Prostate gland (tissue), 2 donors: ENCODE results near the gene PNISR. TPM values are rescaled to one million over a fixed set of nuclear protein-coding genes. Genes with fewer than 3 reads are reported as not detected.

ENCODE experiments used
- DNase-seq: peaks from one replicate; pipeline ENCODE4 v3.0.0-alpha.2; 2019; ENCODE audit warnings: low spot score
- H3K27ac ChIP-seq, 2 donors: fragments of 200-600 bp; sonication (generic); 2 replicates each; pipeline ENCODE4 v1.5.1; 2017 to 2019
- H3K27me3 ChIP-seq: fragments of 200-600 bp; sonication (generic); replicated peaks from 2 replicates; pipeline ENCODE4 v1.5.1; 2019; ENCODE audit not compliant: insufficient read depth
- H3K36me3 ChIP-seq, 2 donors: fragments of 200-600 bp; sonication (generic); 1 replicate in 1 of 2; 2 replicates in 1 of 2; pipeline versions ENCODE4 v1.5.1 to v1.8.1; 2017 to 2019
- H3K4me1 ChIP-seq: fragments of 200-600 bp; sonication (generic); replicated peaks from 2 replicates; pipeline ENCODE4 v1.5.1; 2019
- H3K4me3 ChIP-seq, 2 donors: fragments of 200-600 bp; sonication (generic); 2 replicates each; pipeline ENCODE4 v1.5.1; 2017 to 2019
- H3K9me3 ChIP-seq: fragments of 200-600 bp; sonication (generic); 2 replicates; pipeline ENCODE4 v1.5.1; 2017
- CTCF ChIP-seq, 4 experiments: fragments of 200-600 bp in 2 of 4; fragments of 450-650 bp in 2 of 4; sonication (generic) in 2 of 4; IDR thresholded peaks; 1 replicate in 3 of 4; 2 replicates in 1 of 4; pipeline ENCODE4 v1.5.1; 2016 to 2019; ENCODE audit warnings: antibody characterized with exemption in 4 of 4, mild to moderate bottlenecking in 2 of 4, moderate library complexity in 2 of 4
- POLR2A ChIP-seq: fragments of 450-650 bp; IDR thresholded peaks from one replicate; pipeline ENCODE4 v1.6.1; 2016; ENCODE audit warnings: antibody characterized with exemption, mild to moderate bottlenecking
- POLR2AphosphoS5 ChIP-seq: sonication (generic); formaldehyde crosslinking; IDR thresholded peaks from one replicate; pipeline ENCODE4 v1.6.1; 2017; ENCODE audit warnings: antibody characterized with exemption
- WGBS: methylation state at CpG from one replicate; pipeline ENCODE4 v1.1.5; 2018; 5-methylcytosine and 5-hydroxymethylcytosine counted together
- intact Hi-C: fragments of 100-400 bp; cut with DNase I; formaldehyde crosslinking; loops from one replicate; pipeline ENCODE4 v1.14.2; 2022
- total RNA-seq, 2 donors: library from RNA; depleted of rRNA; stranded (reverse); fragments of >200 nt; gene quantifications; one replicate each; pipeline ENCODE4 v1.1.0, GENCODE V29; 2016

Gene PNISR
- total RNA-seq, 2 donors from 2014 or later: 62.0 to 161 TPM

DNA sequence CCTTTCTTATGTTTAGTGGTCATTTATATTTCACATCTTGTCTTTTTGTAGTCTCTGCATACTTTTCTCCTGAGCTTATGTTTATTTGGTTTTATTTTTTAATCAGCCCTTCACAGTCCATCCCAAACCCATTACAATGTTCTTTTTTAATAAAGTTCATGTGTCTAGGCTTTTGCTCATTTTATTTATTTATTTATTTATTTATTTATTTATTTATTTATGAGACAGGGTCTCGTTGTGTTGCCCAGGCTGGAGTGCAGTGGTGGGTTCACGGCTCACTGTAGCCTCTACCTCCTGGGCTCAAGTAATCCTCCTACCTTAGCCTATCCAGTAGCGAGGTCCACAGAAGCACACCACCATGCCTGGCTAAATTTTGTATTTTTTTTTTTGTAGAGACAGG lies 34.2 kb downstream of the PNISR start:
- 91% methylated on average over 3 of the region's 3 CpGs for WGBS
- DNase-seq: no peak
- Histone ChIP-seq H3K27ac (no peak overlapping the region), H3K9me3 (no peaks in the 10 kb centered on the region), H3K4me3 (no peak overlapping the region), H3K36me3 (no peaks in the 10 kb centered on the region), H3K4me1 (peaks cover 3% of the 10 kb centered on the region), H3K27me3 (no peaks in the 10 kb centered on the region)
- TF ChIP-seq POLR2A: no peak
- TF ChIP-seq CTCF (IDR thresholded peaks at IDR 0.05): no peak
- TF ChIP-seq POLR2AphosphoS5: no peak
- intact Hi-C loops: no loop called here

- Histone ChIP-seq H3K9me3 (no peaks in the 10 kb centered on the region), H3K36me3 (no peaks in the 10 kb centered on the region), H3K4me3 (no peak overlapping the region), H3K27me3 (no peaks in the 10 kb centered on the region), H3K4me1 (peaks cover 2% of the 10 kb centered on the region), H3K27ac (no peak overlapping the region)
- intact Hi-C loops: no loop called here
- TF ChIP-seq POLR2AphosphoS5 (no peak), CTCF (IDR thresholded peaks at IDR 0.05) (no peak), POLR2A (no peak)
- WGBS: 90% methylated on average over 3 of the region's 3 CpGs
- DNase-seq: no peak
These were observed 40.6 kb downstream of the PNISR start for GRCh38 chr6:99384507-99384906.

DNA sequence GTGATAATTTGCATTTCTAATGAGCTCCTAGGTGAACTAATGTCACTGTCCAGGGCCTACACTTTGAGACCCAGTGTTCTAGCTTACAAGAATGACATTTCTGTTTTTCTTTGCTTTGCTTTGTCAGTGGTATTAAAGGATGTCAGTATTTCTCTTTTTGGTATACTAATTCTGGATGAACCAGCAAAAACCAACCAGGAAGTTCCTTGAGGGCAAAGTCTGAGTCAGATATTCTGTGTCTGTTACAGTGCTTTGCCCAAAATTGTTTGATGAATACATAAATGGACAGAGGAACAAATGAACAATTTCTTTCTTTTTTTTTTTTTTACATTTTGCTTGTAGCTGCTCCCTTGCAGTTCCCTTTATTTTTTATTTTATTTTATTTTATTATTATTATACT lies 46.5 kb downstream of the PNISR start:
- no peaks in the 10 kb centered on the region for H3K36me3 ChIP-seq
- no peak overlapping the region for H3K4me3 ChIP-seq
- no peaks in the 10 kb centered on the region for H3K9me3 ChIP-seq
- no peak for TF ChIP-seq POLR2AphosphoS5
- TF ChIP-seq CTCF (IDR thresholded peaks at IDR 0.05): no peak
- TF ChIP-seq POLR2A: no peak
- H3K4me1 ChIP-seq: no peaks in the 10 kb centered on the region
- no peak for DNase-seq
- H3K27ac ChIP-seq: no peak overlapping the region
- H3K27me3 ChIP-seq: no peaks in the 10 kb centered on the region
- intact Hi-C loops: no loop called here

- no peak for DNase-seq
- Histone ChIP-seq H3K4me3 (no peak overlapping the region), H3K4me1 (no peaks in the 10 kb centered on the region), H3K36me3 (no peaks in the 10 kb centered on the region), H3K27me3 (no peaks in the 10 kb centered on the region), H3K27ac (no peak overlapping the region), H3K9me3 (no peaks in the 10 kb centered on the region)
- no peak for TF ChIP-seq CTCF (IDR thresholded peaks at IDR 0.05)
- no peak for TF ChIP-seq POLR2A
- TF ChIP-seq POLR2AphosphoS5: no peak
- intact Hi-C loops: no loop called here
These were observed 55.6 kb downstream of the PNISR start for GRCh38 chr6:99369533-99369932.

DNA sequence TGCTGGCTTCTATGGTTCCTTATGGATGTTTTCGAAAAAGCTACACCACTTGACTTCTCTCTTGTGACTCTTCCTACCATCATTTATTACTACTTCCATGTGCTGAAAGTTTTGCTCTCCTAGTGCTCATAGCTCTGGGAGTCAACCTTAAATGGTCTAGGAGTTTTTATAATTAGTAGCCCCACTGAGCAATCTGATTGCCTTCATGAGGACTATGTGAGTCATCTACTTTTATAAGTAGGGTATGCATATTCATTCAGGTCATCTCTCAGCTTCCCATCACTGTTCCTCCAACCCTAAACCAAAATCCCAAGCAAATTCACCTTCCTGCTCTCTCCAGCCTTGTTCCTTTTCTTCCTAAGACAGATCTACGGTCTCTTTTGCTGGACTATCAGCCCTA lies 58.3 kb downstream of the PNISR start:
- 90% methylated on average over 2 of the region's 2 CpGs for WGBS
- H3K36me3 ChIP-seq: no peaks in the 10 kb centered on the region
- no peaks in the 10 kb centered on the region for H3K27me3 ChIP-seq
- H3K4me1 ChIP-seq: no peaks in the 10 kb centered on the region
- DNase-seq: no peak
- H3K27ac ChIP-seq: no peak overlapping the region
- H3K4me3 ChIP-seq: no peak overlapping the region
- TF ChIP-seq POLR2AphosphoS5 (no peak), CTCF (IDR thresholded peaks at IDR 0.05) (no peak), POLR2A (no peak)
- H3K9me3 ChIP-seq: no peaks in the 10 kb centered on the region
- intact Hi-C loops: no loop called here
